Left ventricle myocardium superior (tissue), 1 donor: Measurements from ENCODE around the gene CD300LB. TPM values are rescaled to one million over a fixed set of nuclear protein-coding genes. Genes with fewer than 3 reads are reported as not detected.
A peak's percentile ranks its signal among the peaks of the same experiment; 100 is the strongest.
"Not testable (repeated sequence)": the region's sequence is repeated elsewhere in the genome, so short reads cannot be mapped to it uniquely, and the experiment has no call there.

ENCODE experiments used
- ATAC-seq: fragments of 200-7000 bp; cut with Tn5 transposase; one replicate; pipeline ENCODE4 v1.9.1; 2020; ENCODE audit warnings: mild to moderate bottlenecking, moderate library complexity
- DNase-seq: peaks from one replicate; pipeline ENCODE4 v3.0.0-alpha.2; 2020
- intact Hi-C: fragments of 100-400 bp; cut with micrococcal nuclease; formaldehyde crosslinking; loops from one replicate; pipeline ENCODE4 v1.11.0; 2022
- total RNA-seq: library from RNA; stranded (reverse); fragmentation: NEBNext Ultra II Directional; extraction: Animal tissue kit (Norgen Biotek cat#: 25700); gene quantifications from one replicate; pipeline ENCODE4 v1.2.1, GENCODE V29; 2021
- donor health status: DM: no; HTN: yes; CAD: no; lungs with severe emphysema.

Gene CD300LB
- total RNA-seq, 1 donor from 2014 or later, result 0.25 TPM

- ATAC-seq, result no peak
- intact Hi-C loops, result no loop called here
Observed at GRCh38 chr17:74512624-74513091, 18.6 kb downstream of the CD300LB start.

GRCh38 chr17:74512036-74512435, 19.2 kb downstream of the CD300LB start:
- DNase-seq (peak; percentile 48), ATAC-seq (peak; percentile 82)
- intact Hi-C loops, result no loop called here

More at GRCh38 chr17:74512624-74513091, 18.6 kb downstream of the CD300LB start:
- no peak for DNase-seq

GRCh38 chr17:74508156-74508555, 23.1 kb downstream of the CD300LB start:
- intact Hi-C loops, result no loop called here
- DNase-seq (no peak), ATAC-seq (no peak)

- intact Hi-C loops, ATAC-seq, DNase-seq: not testable (repeated sequence)
Observed at GRCh38 chr17:74503949-74504348, 27.3 kb downstream of the CD300LB start.

GRCh38 chr17:74502861-74503260, 28.4 kb downstream of the CD300LB start:
- DNase-seq (no peak), ATAC-seq (no peak)
- intact Hi-C loops, result no loop called here

GRCh38 chr17:74499992-74500391, 31.3 kb downstream of the CD300LB start:
- intact Hi-C loops, result no loop called here
- no peak for ATAC-seq

GRCh38 chr17:74497471-74497870, 33.8 kb downstream of the CD300LB start:
- intact Hi-C loops, result no loop called here
- DNase-seq (no peak), ATAC-seq (no peak)

More at GRCh38 chr17:74499992-74500391, 31.3 kb downstream of the CD300LB start:
- no peak for DNase-seq

GRCh38 chr17:74493331-74493833, 37.9 kb downstream of the CD300LB start:
- DNase-seq (peak; percentile 71), ATAC-seq (peak; percentile 78)
- intact Hi-C loops, result no loop called here

GRCh38 chr17:74491626-74492025, 39.6 kb downstream of the CD300LB start:
- no peak for DNase-seq
- no peak for ATAC-seq
- intact Hi-C loops, result no loop called here

- no peak for ATAC-seq
- intact Hi-C loops, result no loop called here
- DNase-seq, result no peak
Observed at GRCh38 chr17:74490716-74491115, 40.6 kb downstream of the CD300LB start.

GRCh38 chr17:74488276-74488675, 43.0 kb downstream of the CD300LB start:
- ATAC-seq, DNase-seq, intact Hi-C loops: not testable (repeated sequence)

- ATAC-seq (no peak), DNase-seq (no peak)
Observed at GRCh38 chr17:74485841-74486240, 45.4 kb downstream of the CD300LB start.

GRCh38 chr17:74485022-74485743, 46.1 kb downstream of the CD300LB start:
- ATAC-seq, result no peak

More at GRCh38 chr17:74485841-74486240, 45.4 kb downstream of the CD300LB start:
- intact Hi-C loops, result no loop called here

GRCh38 chr17:74484066-74484465, 47.2 kb downstream of the CD300LB start:
- no peak for DNase-seq
- no peak for ATAC-seq
- intact Hi-C loops, result no loop called here

More at GRCh38 chr17:74485022-74485743, 46.1 kb downstream of the CD300LB start:
- intact Hi-C loops, result no loop called here
- DNase-seq, result no peak

- ATAC-seq, result no peak
- intact Hi-C loops, result no loop called here
- no peak for DNase-seq
Observed at GRCh38 chr17:74481621-74482020, 49.7 kb downstream of the CD300LB start.

GRCh38 chr17:74480290-74480689, 51.0 kb downstream of the CD300LB start:
- ATAC-seq, result no peak
- intact Hi-C loops, result no loop called here
- no peak for DNase-seq

- intact Hi-C loops, result no loop called here
- ATAC-seq (peak; percentile 61), DNase-seq (no peak)
Observed at GRCh38 chr17:74478420-74479100, 52.7 kb downstream of the CD300LB start.

GRCh38 chr17:74477411-74477810, 53.9 kb downstream of the CD300LB start:
- DNase-seq (no peak), ATAC-seq (no peak)
- intact Hi-C loops, result no loop called here

GRCh38 chr17:74475189-74475588, 56.1 kb downstream of the CD300LB start:
- DNase-seq (no peak), ATAC-seq (no peak)
- intact Hi-C loops, result no loop called here
